MCF 10A (cell line): ENCODE results near the gene FABP7. TPM values are rescaled to one million over a fixed set of nuclear protein-coding genes. Genes with fewer than 3 reads are reported as not detected.

ENCODE experiments used
- BruUV-seq: library from RNA; stranded (reverse); fragments of 400-500 nt; replicated peaks from 2 replicates; lab custom pipeline; 2021; lab: Mats Ljungman, UMichigan
- CTCF ChIA-PET: fragments of 300-600 bp; sonication (Branson Sonifier 250); formaldehyde crosslinking; extraction: SDS; loops from one replicate; lab custom pipeline; 2021; ENCODE audit warnings: antibody characterized with exemption, inconsistent platforms; lab: Yijun Ruan, JAX
- POLR2A ChIA-PET: fragments of 300-600, 350-650 bp; sonication (Branson Sonifier 250); formaldehyde crosslinking; extraction: SDS; loops from one replicate; lab custom pipeline; 2020; ENCODE audit warnings: antibody characterized with exemption, inconsistent platforms; lab: Yijun Ruan, JAX
- DNase-seq: peaks from one replicate; pipeline ENCODE4 v3.0.0-alpha.2; 2018; ENCODE audit not compliant: unreplicated experiment
- H3K27ac Mint-ChIP-seq: one replicate; pipeline ENCODE4 v1.8.0; 2022; ENCODE audit warnings: mild to moderate bottlenecking, low read depth, mixed read lengths; ENCODE audit not compliant: unreplicated experiment
- H3K27me3 Mint-ChIP-seq: one replicate; pipeline ENCODE4 v1.8.0; 2022; ENCODE audit warnings: mixed read lengths; ENCODE audit not compliant: insufficient read depth, unreplicated experiment
- H3K36me3 Mint-ChIP-seq: one replicate; pipeline ENCODE4 v1.8.0; 2022; ENCODE audit warnings: mild to moderate bottlenecking, moderate library complexity, mixed read lengths; ENCODE audit not compliant: insufficient read depth, unreplicated experiment
- H3K4me1 Mint-ChIP-seq: one replicate; pipeline ENCODE4 v1.8.0; 2022; ENCODE audit warnings: mixed read lengths; ENCODE audit not compliant: insufficient read depth, unreplicated experiment
- H3K4me3 Mint-ChIP-seq: one replicate; pipeline ENCODE4 v1.8.0; 2022; ENCODE audit warnings: mild to moderate bottlenecking, moderate library complexity, mixed read lengths; ENCODE audit not compliant: unreplicated experiment
- H3K9me3 Mint-ChIP-seq: one replicate; pipeline ENCODE4 v1.8.0; 2022; ENCODE audit warnings: mixed read lengths; ENCODE audit not compliant: unreplicated experiment
- CTCF ChIP-seq: fragments of 200-600 bp; IDR thresholded peaks from one replicate; pipeline ENCODE4 v1.8.0; 2022; ENCODE audit warnings: antibody characterized with exemption, mild to moderate bottlenecking; ENCODE audit not compliant: unreplicated experiment
- intact Hi-C: fragments of 100-400 bp; cut with micrococcal nuclease; formaldehyde crosslinking; loops from 2 replicates; pipeline ENCODE4 v1.14.1; 2022
- total RNA-seq: library from RNA; stranded (reverse); gene quantifications from 2 replicates; pipeline ENCODE4 v1.2.3, GENCODE V29; 2022

The FABP7 gene
- total RNA-seq, 1 experiment from 2014 or later, result not detected

GRCh38 chr6:122752459-122752858 lies 27.1 kb upstream of the FABP7 start:
- no peak for DNase-seq
- H3K4me1 Mint-ChIP-seq, result no peaks in the 10 kb centered on the region
- H3K27ac Mint-ChIP-seq, result no peak overlapping the region
- H3K4me3 Mint-ChIP-seq, result no peak overlapping the region
- ChIA-PET CTCF (interaction anchor here (0.6 to 6.6 kb wide), 8 partner anchors 15 to 138 kb away, joined by 3 to 42 read pairs (median 5); no protein-coding TSS in a partner anchor), POLR2A (interaction anchor here (1.6 kb wide), 1 partner anchor 37 kb away, joined by 5 read pairs; the partner anchor contains the start of gene SMPDL3A)
- no peaks in the 10 kb centered on the region for H3K27me3 Mint-ChIP-seq
- no TSS peak for BruUV-seq
- intact Hi-C loops, result no loop called here
- H3K36me3 Mint-ChIP-seq, result no peaks in the 10 kb centered on the region
- no peak for TF ChIP-seq CTCF
- H3K9me3 Mint-ChIP-seq, result no peaks in the 10 kb centered on the region

GRCh38 chr6:122753000-122753687 lies 26.4 kb upstream of the FABP7 start:
- DNase-seq, result no peak
- ChIA-PET POLR2A (interaction anchor here (1.3 kb wide), 1 partner anchor 47 kb away, joined by 3 read pairs; no protein-coding TSS in a partner anchor), CTCF (interaction anchor here (0.6 to 6.6 kb wide), 10 partner anchors 8 to 138 kb away, joined by 3 to 42 read pairs (median 5); partner anchors contain the start of gene SMPDL3A)
- no peaks in the 10 kb centered on the region for H3K27me3 Mint-ChIP-seq
- H3K4me1 Mint-ChIP-seq, result no peaks in the 10 kb centered on the region
- intact Hi-C loops, result no loop called here
- no peaks in the 10 kb centered on the region for H3K9me3 Mint-ChIP-seq
- no peaks in the 10 kb centered on the region for H3K36me3 Mint-ChIP-seq
- H3K4me3 Mint-ChIP-seq, result no peak overlapping the region
- no peak for TF ChIP-seq CTCF
- BruUV-seq, result no TSS peak
- H3K27ac Mint-ChIP-seq, result no peak overlapping the region

DNA sequence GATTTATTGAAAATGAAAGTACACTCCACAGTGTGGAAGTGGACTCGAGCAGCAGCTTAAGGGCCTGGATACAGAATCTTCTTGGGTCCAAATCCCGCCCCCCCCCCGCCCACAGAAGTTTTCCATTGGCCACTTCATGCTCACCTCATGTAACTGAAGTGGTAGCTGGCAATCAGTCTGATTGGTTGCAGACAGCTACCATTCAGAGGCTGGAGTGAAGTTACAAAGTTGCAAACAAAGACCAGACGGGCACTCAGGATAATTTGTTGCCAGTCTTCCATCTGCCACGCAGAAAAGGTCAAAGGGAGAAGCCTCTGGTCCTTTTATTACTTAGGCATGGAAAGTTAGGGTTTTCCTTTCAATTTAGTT lies 25.8 kb upstream of the FABP7 start:
- H3K27me3 Mint-ChIP-seq, result no peaks in the 10 kb centered on the region
- CTCF ChIA-PET, result interaction anchor here (1.2 to 6.6 kb wide), 6 partner anchors 9 to 85 kb away, joined by 4 to 42 read pairs (median 6); partner anchors contain the start of gene SMPDL3A
- POLR2A ChIA-PET, result interaction anchor here (1.3 kb wide), 1 partner anchor 47 kb away, joined by 3 read pairs; no protein-coding TSS in a partner anchor
- H3K9me3 Mint-ChIP-seq, result no peaks in the 10 kb centered on the region
- intact Hi-C loops, result no loop called here
- H3K4me3 Mint-ChIP-seq, result no peak overlapping the region
- no peaks in the 10 kb centered on the region for H3K4me1 Mint-ChIP-seq
- H3K36me3 Mint-ChIP-seq, result no peaks in the 10 kb centered on the region
- BruUV-seq, result no TSS peak
- no peak overlapping the region for H3K27ac Mint-ChIP-seq
- no peak for TF ChIP-seq CTCF
- DNase-seq, result no peak

DNA sequence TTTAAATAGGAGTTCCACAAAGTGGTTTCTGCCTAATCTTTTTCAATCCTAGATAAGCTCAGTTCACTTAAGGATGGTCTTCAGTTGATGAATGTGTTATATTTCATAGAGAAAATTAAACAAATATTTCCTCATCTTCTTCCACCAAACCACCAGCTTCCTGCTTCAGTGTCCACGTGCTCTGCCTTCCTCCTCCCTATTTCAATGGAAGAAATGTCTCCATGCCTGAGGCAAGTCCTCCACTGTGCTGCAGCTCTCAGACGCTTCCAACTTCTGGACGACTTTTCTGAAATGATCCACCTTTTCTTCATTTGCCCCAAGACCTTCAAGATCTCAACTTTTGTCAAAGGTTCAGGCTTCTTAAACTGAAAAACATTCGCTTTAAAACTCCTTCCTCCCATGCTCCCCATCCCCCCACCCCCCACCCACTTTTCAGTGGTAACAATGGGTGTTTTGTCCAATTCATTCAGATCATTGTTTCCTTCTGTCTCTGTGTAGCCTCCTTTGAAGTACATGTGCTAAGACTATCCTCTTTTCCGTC lies 25.3 kb upstream of the FABP7 start:
- no TSS peak for BruUV-seq
- DNase-seq, result no peak
- Mint-ChIP-seq H3K9me3 (no peaks in the 10 kb centered on the region), H3K36me3 (no peaks in the 10 kb centered on the region), H3K4me3 (no peak overlapping the region), H3K27me3 (no peaks in the 10 kb centered on the region), H3K4me1 (no peaks in the 10 kb centered on the region), H3K27ac (no peak overlapping the region)
- TF ChIP-seq CTCF, result no peak
- intact Hi-C loops, result no loop called here
- CTCF ChIA-PET, result interaction anchor here (1.2 to 6.6 kb wide), 6 partner anchors 10 to 85 kb away, joined by 4 to 42 read pairs (median 6); partner anchors contain the start of gene SMPDL3A
- POLR2A ChIA-PET, result interaction anchor here (1.3 kb wide), 1 partner anchor 46 kb away, joined by 3 read pairs; no protein-coding TSS in a partner anchor
